ENCODE measurements around the gene MCTP1.

The MCTP1 gene

DNA sequence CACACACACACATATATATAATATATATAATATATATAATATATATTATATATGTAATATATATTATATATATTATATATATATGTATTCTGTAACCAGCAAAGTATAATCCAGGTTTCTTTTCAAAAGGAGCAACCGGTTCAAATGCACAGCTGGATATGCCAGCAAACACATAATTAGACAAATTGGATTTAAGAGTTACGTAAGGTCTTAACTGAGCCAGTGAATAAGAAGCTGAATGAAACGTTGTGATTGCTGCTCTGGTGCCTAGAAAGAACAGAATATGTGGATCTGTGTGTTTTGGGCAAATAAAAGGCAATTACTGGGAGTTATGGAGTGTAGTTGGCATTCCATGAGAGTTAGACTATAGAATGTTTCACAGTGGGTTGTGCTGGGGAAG, 488.3 kb downstream of the MCTP1 start:
- no peak for DNase-seq

DNA sequence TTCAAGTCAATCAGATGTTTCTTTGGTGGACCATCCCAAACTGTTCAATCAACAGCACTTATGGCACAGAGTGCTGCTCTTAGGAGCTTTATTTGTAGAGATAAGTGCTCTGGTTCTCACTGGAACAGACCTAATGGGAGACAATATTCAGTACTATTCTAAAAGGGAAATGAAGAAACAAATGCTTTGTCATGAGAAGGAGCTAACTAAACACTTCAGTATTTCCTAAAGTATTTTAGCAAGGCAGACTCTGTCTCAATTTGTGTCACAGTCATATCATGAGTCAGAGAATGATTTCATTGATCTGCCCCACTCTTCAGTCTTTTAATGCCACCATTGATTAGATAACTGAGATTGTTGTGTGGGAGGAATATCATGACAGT, 491.1 kb downstream of the MCTP1 start:
- no peak for DNase-seq

GRCh38 chr5:94793113-94793815, 491.6 kb downstream of the MCTP1 start:
- no peak for DNase-seq

GRCh38 chr5:94791829-94792228, 493.1 kb downstream of the MCTP1 start:
- no peak for DNase-seq

DNA sequence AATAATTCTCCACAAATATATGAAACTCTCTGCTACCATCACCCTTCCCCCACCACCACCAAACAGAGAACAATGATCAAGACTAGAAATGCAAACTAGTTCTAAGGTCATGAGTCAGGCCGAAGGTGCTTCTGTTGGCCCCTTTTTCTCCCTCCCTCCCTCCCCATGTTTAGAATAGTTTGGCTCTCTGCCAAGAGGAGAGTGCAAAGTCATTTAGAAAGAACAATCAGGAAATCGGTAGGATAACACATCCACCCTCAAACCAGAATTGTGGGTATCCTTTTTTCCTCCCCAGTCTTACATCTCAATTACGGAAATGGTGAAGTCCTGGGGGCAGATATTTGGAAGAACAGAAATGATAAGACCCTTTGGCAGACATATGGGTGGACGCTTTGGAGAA, 496.4 kb downstream of the MCTP1 start:
- DNase-seq, result no peak

- no peak for DNase-seq
Measured at GRCh38 chr5:94784536-94785505, 500.1 kb downstream of the MCTP1 start.

- no peak for DNase-seq
Measured at GRCh38 chr5:94782383-94782782, 502.5 kb downstream of the MCTP1 start.

DNA sequence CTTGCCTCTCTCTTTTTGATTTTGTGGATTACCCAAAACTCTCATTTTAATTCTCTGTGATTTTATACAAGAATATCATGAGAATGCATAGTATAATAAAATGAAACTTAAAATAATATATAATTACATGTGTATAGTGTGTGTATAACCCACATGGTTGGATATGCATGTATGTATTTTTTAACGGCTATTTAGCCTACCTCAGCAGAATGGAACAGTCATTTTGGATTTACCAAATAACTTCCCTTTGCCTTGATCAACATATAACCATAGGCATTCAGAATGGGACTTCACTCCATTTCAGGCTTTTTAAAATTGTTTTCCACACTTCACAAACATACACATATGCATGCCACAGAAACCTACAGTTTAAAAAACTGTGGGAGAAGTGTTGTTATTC, 505.2 kb downstream of the MCTP1 start:
- no peak for DNase-seq

GRCh38 chr5:94778732-94779131, 506.2 kb downstream of the MCTP1 start:
- no peak for DNase-seq

DNA sequence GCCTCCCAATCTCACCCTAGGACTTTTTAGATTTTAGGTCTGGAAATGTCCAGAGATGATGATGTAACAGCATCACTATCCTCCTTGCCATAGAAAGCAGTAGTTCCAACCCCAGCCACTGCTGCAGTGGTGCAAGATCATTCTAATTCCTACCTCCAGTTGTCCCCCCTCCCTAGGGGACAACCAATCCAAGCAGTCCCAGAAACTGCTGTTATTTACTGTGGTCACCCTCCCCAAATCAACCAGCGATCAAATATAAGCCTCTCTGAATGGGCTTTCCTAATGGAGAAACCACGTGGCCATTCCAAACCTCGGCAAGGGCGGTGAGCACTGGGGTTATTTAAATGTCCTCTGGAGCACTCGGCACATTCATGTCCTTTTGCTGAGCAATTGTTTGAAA, 506.6 kb downstream of the MCTP1 start:
- DNase-seq, result no peak

GRCh38 chr5:94777056-94777880, 507.6 kb downstream of the MCTP1 start:
- no peak for DNase-seq

DNA sequence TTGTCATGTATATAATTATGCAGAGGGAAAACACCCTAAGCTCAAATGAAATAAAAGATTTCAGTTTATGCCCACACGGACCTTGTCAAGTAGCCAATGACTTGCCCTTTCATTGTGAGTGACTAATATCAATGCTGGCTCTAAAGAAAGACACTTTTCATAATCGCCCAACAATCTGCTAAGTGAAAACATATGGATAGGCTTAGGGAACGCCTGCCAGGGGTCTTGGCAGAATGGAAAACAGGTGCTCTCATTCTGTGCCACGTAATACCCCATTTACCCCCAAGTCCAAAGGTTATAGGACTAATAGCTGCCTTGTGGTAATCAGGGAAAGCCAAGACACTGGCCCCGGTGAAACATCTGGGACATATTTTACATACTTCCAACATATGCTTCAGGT, 508.7 kb downstream of the MCTP1 start:
- no peak for DNase-seq

DNA sequence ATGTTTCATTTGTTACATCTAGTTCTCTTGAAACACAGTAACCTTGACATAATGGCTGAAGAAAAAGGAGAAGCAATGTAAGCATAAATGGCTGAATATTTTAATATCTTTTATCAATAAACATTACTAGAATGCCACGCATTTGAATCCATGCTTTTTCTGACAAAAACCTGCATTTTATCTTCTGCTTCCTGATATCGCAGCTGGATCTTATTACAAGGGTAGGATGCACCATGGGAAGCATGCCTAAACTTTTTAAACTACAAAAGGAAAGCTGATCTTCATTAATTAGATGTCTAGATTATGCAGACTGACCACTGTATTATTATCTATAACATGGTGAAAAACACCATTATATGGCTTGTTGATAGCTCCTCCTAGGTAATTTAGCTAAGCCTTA, 509.8 kb downstream of the MCTP1 start:
- no peak for DNase-seq

DNA sequence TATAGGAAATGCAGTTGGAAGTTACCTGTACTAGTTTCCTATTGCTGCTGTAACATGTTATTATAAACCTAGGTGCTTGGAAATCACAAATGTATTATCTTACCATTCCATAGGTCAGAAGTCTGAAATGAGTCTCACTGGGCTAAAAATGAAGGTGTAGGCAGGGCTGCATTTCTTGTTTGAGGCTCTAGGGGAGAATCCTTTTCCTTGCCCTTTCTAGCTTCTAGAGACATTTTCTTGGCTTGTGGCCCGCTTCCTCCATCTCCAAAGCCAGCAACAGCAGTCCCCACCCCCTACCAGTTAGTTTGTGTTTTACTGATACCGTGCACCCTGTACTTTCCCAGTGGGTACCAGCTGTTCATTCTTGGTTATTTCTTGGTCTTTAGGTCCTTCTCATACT, 513.2 kb downstream of the MCTP1 start:
- no peak for DNase-seq

GRCh38 chr5:94769996-94770395, 514.9 kb downstream of the MCTP1 start:
- no peak for DNase-seq

DNA sequence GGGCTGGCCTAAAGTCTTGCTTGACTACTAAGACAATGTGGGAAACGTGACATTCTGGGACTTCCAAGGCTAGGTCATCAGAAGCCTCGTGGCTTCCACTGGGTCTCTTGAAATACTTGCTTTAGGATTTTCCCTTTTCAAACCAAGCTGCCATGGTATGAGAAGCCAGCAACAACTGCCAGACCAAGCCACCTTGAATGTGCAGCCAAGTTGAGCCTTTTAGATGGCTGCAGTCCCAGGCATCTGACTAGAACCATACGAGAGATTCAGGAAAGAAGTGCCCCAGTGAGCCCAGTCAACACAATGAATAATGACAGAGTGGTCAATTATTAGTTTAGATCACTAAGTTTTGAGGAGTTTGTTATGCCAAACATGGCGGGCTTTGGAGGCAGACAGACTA, 523.1 kb downstream of the MCTP1 start:
- no peak for DNase-seq

DNA sequence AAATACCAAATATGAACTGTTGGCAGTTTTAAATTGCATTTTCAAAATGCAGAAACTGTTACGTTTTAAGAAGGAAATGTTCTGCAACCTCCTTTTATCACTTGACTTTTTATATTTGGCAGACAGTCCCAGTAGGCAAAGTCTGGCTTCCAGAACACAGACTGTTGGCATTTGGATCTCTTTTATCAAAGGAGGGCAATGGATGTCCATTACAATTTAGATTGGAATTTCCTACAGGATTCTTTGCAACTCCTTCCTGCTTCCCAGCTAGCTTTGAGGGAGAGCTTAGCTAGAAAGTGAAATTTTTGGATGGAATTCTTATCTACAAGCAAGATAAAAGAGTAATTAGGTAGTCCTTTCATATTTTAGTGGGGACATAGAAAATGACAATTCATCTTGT, 523.8 kb downstream of the MCTP1 start:
- no peak for DNase-seq

GRCh38 chr5:94759961-94760360, 524.9 kb downstream of the MCTP1 start:
- DNase-seq, result no peak

- DNase-seq, result no peak
Measured at GRCh38 chr5:94759022-94759421, 525.9 kb downstream of the MCTP1 start.

DNA sequence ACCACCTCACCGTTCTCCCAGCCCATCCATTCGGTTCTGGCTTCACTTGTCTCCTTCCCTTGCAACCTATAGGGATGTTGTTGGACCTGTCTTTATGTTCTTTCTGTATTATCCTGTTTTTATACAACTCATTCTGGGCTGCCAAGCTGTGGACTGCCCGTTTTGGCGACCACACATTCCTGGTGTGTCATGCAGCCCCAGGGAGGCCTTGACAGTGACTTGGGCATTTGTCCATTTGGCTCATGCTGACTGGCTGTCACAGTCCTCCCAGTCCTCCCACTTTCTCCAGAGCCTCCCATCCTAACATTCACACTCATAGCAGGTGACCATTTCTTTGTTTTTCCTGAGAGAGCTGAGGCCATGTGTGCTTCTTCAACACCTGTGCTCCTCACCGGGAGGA, 530.1 kb downstream of the MCTP1 start:
- no peak for DNase-seq

DNA sequence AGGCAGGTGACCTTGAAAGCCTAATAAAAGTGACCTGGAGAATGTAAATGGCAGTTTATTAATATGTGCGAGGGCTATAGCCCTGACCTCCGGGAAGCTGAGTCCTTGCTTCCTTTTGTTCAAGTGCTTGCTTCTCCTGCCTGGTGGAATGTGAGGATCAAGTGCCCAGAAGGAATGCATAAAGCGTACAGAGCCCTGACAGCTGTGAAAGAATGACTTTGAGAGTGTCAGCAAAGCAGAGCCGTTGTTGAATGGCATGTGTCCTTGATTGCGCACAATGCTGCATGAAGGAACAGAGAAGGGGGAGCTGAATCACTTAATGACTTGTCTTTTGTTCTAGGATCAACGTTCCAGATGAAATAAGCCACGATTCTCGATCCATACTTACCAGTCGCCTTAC, 533.4 kb downstream of the MCTP1 start:
- DNase-seq, result no peak

- DNase-seq, result no peak
Measured at GRCh38 chr5:94750681-94751080, 534.2 kb downstream of the MCTP1 start.

DNA sequence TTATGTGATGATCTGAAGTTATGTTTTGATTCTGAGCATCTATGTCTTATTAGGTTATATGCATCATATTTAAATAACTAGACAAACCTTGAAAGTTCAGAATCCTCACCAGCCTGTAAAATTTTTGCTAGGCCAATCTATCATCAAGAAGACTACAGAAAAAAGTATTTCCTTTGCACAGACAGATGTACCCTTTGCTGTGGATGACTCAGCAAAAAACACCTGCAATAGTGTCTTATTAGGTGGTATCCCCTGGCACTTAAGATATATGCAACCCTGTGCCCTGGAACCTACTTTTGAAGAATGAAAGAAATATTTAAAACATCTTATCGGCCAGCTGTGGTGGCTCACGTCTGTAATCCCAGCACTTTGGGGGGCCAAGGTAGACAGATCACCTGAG, 535.9 kb downstream of the MCTP1 start:
- no peak for DNase-seq
